Neuronal stem cell (in vitro differentiated cells): ENCODE measurements around the gene PIAS4.
"Not testable (repeated sequence)": the region's sequence is repeated elsewhere in the genome, so short reads cannot be mapped to it uniquely, and the experiment has no call there.

Experiments used
- DNase-seq: peaks from one replicate; pipeline ENCODE4 v3.0.0-alpha.2; 2013; ENCODE audit warnings: low spot score
- H2AFZ ChIP-seq: one replicate; pipeline ENCODE4 v1.6.1; 2013; ENCODE audit warnings: mild to moderate bottlenecking, low read length, inconsistent platforms
- H2AK5ac ChIP-seq: 2 replicates; pipeline ENCODE4 v1.6.1; 2013; ENCODE audit warnings: low read depth, mild to moderate bottlenecking, inconsistent platforms, low read length, moderate library complexity, mixed read lengths
- H2BK120ac ChIP-seq: 2 replicates; pipeline ENCODE4 v1.6.1; 2013; ENCODE audit warnings: low read depth, mild to moderate bottlenecking, inconsistent platforms, low read length, moderate library complexity, mixed read lengths
- H2BK12ac ChIP-seq: one replicate; pipeline ENCODE4 v1.6.1; 2013; ENCODE audit warnings: low read length, inconsistent platforms
- H2BK15ac ChIP-seq: 2 replicates; pipeline ENCODE4 v1.6.1; 2013; ENCODE audit warnings: mild to moderate bottlenecking, low read length, inconsistent platforms, mixed read lengths
- H2BK5ac ChIP-seq: one replicate; pipeline ENCODE4 v1.6.1; 2013; ENCODE audit warnings: inconsistent platforms, mild to moderate bottlenecking, low read length, moderate library complexity
- H3K14ac ChIP-seq: one replicate; pipeline ENCODE4 v1.6.1; 2013; ENCODE audit warnings: low read length, inconsistent platforms
- H3K18ac ChIP-seq: 2 replicates; pipeline ENCODE4 v1.6.1; 2013; ENCODE audit warnings: low read length, inconsistent platforms
- H3K23ac ChIP-seq: 2 replicates; pipeline ENCODE4 v1.6.1; 2013; ENCODE audit warnings: low read depth, mild to moderate bottlenecking, mixed read lengths, low read length, inconsistent platforms; ENCODE audit not compliant: poor library complexity
- H3K27ac ChIP-seq: replicated peaks from 3 replicates; pipeline ENCODE4 v1.5.1; 2013; ENCODE audit warnings: low read length, inconsistent platforms
- H3K27me3 ChIP-seq, 3 experiments: 2 replicates each; pipeline ENCODE4 v1.6.1; 2013; ENCODE audit warnings: low read length in 3 of 3, mild to moderate bottlenecking in 2 of 3, inconsistent platforms in 1 of 3, low read depth in 1 of 3, mixed read lengths in 1 of 3, moderate library complexity in 1 of 3; ENCODE audit not compliant: control insufficient read depth in 3 of 3, insufficient read depth in 3 of 3
- H3K36me3 ChIP-seq, 2 donors: replicated peaks in 1 of 2; 2 replicates each; pipeline ENCODE4 v1.6.1; 2013; ENCODE audit warnings: low read length in 2 of 2; ENCODE audit not compliant: control insufficient read depth in 2 of 2, insufficient read depth in 2 of 2
- H3K4ac ChIP-seq: 2 replicates; pipeline ENCODE4 v1.6.1; 2013; ENCODE audit warnings: inconsistent platforms, mild to moderate bottlenecking, low read length, moderate library complexity
- H3K4me1 ChIP-seq, 2 donors: 1 replicate in 1 of 2; 2 replicates in 1 of 2; pipeline ENCODE4 v1.6.1; 2013; ENCODE audit warnings: low read length in 2 of 2, low read depth in 1 of 2; ENCODE audit not compliant: control insufficient read depth in 2 of 2, insufficient read depth in 1 of 2
- H3K4me2 ChIP-seq: one replicate; pipeline ENCODE4 v1.6.1; 2013; ENCODE audit warnings: mild to moderate bottlenecking, low read length, inconsistent platforms; ENCODE audit not compliant: insufficient read depth, poor library complexity, severe bottlenecking
- H3K4me3 ChIP-seq, 2 donors: 2 replicates each; pipeline ENCODE4 v1.5.1; 2013; ENCODE audit warnings: low read length in 2 of 2, mild to moderate bottlenecking in 2 of 2, inconsistent platforms in 1 of 2, moderate library complexity in 1 of 2
- H3K79me1 ChIP-seq: one replicate; pipeline ENCODE4 v1.6.1; 2013; ENCODE audit warnings: low read depth, mild to moderate bottlenecking, inconsistent platforms, low read length, moderate library complexity
- H3K9ac ChIP-seq: one replicate; pipeline ENCODE4 v1.6.1; 2013; ENCODE audit warnings: mild to moderate bottlenecking, low read depth, low read length, inconsistent platforms; ENCODE audit not compliant: poor library complexity
- H3K9me3 ChIP-seq, 2 donors: replicated peaks in 1 of 2; 2 replicates each; pipeline versions ENCODE3 to v1.6.1; 2013; ENCODE audit warnings: low read length in 2 of 2, mild to moderate bottlenecking in 2 of 2, inconsistent platforms in 1 of 2, low read depth in 1 of 2, mixed read lengths in 1 of 2, moderate library complexity in 1 of 2; ENCODE audit not compliant: control insufficient read depth in 2 of 2, insufficient read depth in 1 of 2
- H4K8ac ChIP-seq: one replicate; pipeline ENCODE4 v1.6.1; 2013; ENCODE audit warnings: low read depth, mild to moderate bottlenecking, inconsistent platforms, low read length, moderate library complexity
- H4K91ac ChIP-seq: one replicate; pipeline ENCODE4 v1.6.1; 2013; ENCODE audit warnings: low read length, low read depth, mild to moderate bottlenecking, inconsistent platforms; ENCODE audit not compliant: poor library complexity
- WGBS, 2 donors: extraction: QIAGEN DNeasy Blood & Tissue Kit; methylation state at CpG; one replicate each; pipeline ENCODE4 v1.1.7; 2013; ENCODE audit warnings: missing lambda C conversion rate in 2 of 2, mixed read lengths in 1 of 2; ENCODE audit not compliant: insufficient read length in 2 of 2, insufficient replicate concordance in 1 of 2; ENCODE audit errors: extremely low coverage in 2 of 2; 5-methylcytosine and 5-hydroxymethylcytosine counted together

Gene PIAS4

DNA sequence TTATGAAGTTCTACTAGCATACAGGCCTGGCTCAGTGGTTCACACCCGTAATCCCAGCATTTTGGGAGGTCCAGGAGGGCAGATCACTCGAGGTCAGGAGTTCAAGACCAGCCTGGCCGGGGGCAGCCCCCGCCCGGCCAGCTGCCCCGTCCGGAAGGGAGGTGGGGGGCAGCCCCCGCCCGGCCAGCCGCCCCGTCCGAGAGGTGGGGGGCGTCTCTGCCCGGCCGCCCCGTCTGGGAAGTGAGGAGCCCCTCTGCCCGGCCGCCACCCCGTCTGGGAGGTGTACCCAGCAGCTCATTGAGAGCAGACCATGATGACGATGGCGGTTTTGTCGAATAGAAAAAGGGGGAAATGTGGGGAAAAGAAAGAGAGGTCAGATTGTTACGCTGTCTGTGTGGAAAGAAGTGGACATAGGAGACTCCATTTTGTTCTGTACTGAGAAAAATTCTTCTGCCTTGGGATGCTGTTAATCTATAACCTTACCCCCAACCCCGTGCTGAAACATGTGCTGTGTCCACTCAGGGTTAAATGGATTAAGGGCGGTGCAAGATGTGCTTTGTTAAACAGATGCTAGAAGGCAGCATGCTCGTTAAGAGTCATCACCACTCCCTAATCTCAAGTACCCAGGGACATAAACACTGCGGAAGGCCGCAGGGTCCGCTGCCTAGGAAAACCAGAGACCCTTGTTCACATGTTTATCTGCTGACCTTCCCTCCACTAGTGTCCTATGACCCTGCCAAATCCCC, 8.7 kb upstream of the PIAS4 start:
- not testable (repeated sequence) for H3K4ac ChIP-seq, H3K9me3 ChIP-seq, H3K27ac ChIP-seq, H3K14ac ChIP-seq, H2AFZ ChIP-seq, H3K18ac ChIP-seq, H2BK15ac ChIP-seq, H3K79me1 ChIP-seq, H2BK12ac ChIP-seq, H2BK120ac ChIP-seq, H3K23ac ChIP-seq, H3K36me3 ChIP-seq, H3K27me3 ChIP-seq, DNase-seq, H2AK5ac ChIP-seq, H4K91ac ChIP-seq, H3K4me1 ChIP-seq, H3K4me2 ChIP-seq, H4K8ac ChIP-seq, H2BK5ac ChIP-seq, H3K4me3 ChIP-seq, H3K9ac ChIP-seq
- WGBS, 2 donors: no CpG with 5 or more reads among the region's 29 CpGs

DNA sequence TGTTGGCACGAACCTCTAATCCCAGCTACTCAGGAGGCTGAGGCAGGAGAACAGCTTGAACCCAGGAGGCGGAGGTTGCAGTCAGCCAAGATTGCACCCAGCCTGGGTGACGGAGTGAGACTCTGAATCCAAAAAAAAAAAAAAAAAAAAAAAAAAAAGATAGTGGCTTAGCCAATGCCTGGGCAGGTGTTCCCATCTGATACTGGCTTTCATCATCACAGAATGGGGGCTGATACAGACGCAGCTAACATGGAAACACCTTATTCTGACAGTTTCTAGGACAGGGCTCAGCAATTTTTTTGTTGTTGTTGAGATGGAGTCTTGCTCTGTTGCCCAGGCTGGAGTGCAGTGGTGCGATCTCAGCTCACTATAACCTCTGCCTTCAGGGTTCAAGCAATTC, 6.7 kb upstream of the PIAS4 start:
- H2AFZ ChIP-seq, H2BK5ac ChIP-seq, H3K14ac ChIP-seq, H3K4me1 ChIP-seq, H2AK5ac ChIP-seq, H3K23ac ChIP-seq, H3K36me3 ChIP-seq, H4K8ac ChIP-seq, H3K9ac ChIP-seq, H2BK120ac ChIP-seq, H2BK12ac ChIP-seq, H3K4ac ChIP-seq, H2BK15ac ChIP-seq, H3K4me3 ChIP-seq, H3K18ac ChIP-seq, H4K91ac ChIP-seq, H3K4me2 ChIP-seq, H3K27me3 ChIP-seq, H3K9me3 ChIP-seq, H3K27ac ChIP-seq, H3K79me1 ChIP-seq, DNase-seq: not testable (repeated sequence)
- WGBS, 2 donors: no CpG with 5 or more reads among the region's 5 CpGs

DNA sequence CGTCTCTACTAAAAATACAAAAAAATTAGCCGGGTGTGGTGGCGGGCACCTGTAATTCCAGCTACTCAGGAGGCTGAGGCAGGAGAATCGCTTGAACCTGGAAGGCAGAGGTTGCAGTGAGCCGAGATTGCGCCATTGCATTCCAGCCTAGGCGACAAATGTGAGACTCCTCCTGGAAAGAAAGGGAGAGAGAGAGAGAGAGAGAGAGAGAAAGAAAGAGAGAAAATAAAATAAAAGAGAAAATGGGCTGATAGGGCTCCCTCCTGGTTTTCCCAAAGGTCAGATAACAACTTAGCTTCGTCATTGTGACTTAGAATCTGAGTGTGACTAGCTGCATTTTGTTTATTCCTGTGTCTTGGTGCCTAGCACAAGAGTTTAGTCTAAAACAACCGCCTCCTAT, 2.1 kb upstream of the PIAS4 start:
- not testable (repeated sequence) for H2BK5ac ChIP-seq, H3K4ac ChIP-seq, H3K27ac ChIP-seq, H3K9ac ChIP-seq, H2BK120ac ChIP-seq, H3K27me3 ChIP-seq, H3K4me3 ChIP-seq, H3K4me2 ChIP-seq, H2BK15ac ChIP-seq, H4K8ac ChIP-seq, H3K23ac ChIP-seq, H3K18ac ChIP-seq, H3K36me3 ChIP-seq, H4K91ac ChIP-seq, H2AK5ac ChIP-seq, H3K9me3 ChIP-seq, H2AFZ ChIP-seq, H2BK12ac ChIP-seq, H3K14ac ChIP-seq, DNase-seq
- WGBS, 2 donors: no CpG with 5 or more reads among the region's 9 CpGs
- Histone ChIP-seq H3K79me1 (peaks cover 20% of the 10 kb centered on the region), H3K4me1 (peaks cover 7 to 12% of the 10 kb centered on the region in 2 donors)

DNA sequence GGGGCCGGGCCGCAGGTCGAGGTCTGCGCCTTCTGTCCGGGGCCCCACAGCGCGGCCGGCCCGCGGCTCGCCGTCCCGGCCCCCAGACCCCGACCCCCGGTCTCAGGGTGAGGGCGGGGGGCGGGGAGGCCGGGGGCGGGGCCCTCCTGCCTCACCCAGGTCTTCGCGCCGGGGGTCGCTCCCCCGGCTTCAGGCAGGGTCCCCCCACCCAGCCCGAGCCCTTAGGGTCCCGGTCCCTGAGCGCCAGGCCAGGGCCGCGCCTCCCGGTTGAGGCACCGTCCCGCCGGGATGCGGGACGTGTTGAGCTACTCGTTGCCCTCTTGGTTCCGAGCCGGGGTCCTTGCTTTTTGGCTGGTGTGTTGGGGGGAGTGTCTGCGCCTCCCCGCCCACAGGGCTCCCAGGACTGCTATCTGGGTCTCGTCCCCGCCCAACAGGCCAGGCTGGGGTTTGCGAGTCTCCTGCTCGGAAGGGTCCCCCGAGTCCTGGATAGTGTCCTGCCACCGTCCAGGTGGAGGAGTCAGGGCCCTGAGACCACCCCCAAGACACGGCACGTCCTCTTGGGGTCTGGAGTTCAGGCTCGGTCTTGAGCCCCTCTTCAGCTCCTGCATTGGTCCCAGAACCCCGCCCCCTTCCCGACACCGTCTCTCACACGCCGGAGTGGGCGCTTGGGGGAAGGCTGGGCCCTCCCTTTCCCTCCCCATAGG, 452 bp downstream of the PIAS4 start:
- Histone ChIP-seq H3K23ac (peak overlapping the region; percentile 73), H4K8ac (no peak overlapping the region), H3K4me2 (peak overlapping the region; percentile 90), H3K4me3 (peak overlapping the region; percentile 86 to 88), H3K27ac (no peak overlapping the region), H2BK120ac (no peak overlapping the region), H2BK12ac (no peak overlapping the region), H3K14ac (peak overlapping the region; percentile 97), H3K9me3 (no peaks in the 10 kb centered on the region), H3K36me3 (peaks cover 5 to 26% of the 10 kb centered on the region in 2 donors), H2AK5ac (peak overlapping the region; percentile 99), H3K9ac (peak overlapping the region; percentile 71), H2BK15ac (no peak overlapping the region), H3K18ac (peak overlapping the region; percentile 96), H4K91ac (no peak overlapping the region), H3K79me1 (peaks cover 34% of the 10 kb centered on the region), H2AFZ (peak overlapping the region; percentile 85), H3K4ac (no peak overlapping the region), H3K4me1 (peaks cover 7 to 12% of the 10 kb centered on the region in 2 donors), H3K27me3 (no peaks in the 10 kb centered on the region), H2BK5ac (peak overlapping the region; percentile 75)
- peak; percentile 23 for DNase-seq
- no CpG with 5 or more reads among the region's 55 CpGs for WGBS, 2 donors
